ENCODE measurements around the gene TPCN2. TPM values are rescaled to one million over a fixed set of nuclear protein-coding genes. Genes with fewer than 3 reads are reported as not detected.

The TPCN2 gene
- total and polyA plus RNA-seq, 2 of the 8 experiments (the other 6 are each of a cell fraction or from before 2014, with no cell fraction given): 9.7 to 18.6 TPM

DNA sequence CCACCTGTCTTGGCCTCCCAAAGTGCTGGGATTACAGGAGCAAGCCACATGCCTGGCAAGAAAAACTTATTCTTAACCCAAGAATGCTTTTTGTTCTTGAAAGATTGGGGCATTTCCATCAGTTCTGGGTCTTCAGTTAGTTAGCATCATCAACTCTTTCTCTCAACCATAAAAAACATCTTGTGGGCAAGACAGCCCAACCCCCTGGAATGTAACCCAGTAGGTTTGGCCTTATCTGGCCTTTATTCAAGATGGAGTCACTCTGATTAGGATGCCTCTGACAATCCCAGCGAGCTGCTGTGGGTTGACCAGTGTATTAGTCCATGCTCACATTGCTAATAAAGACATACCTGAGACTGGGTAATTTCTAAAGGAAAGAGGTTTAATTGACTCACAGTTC lies 9.2 kb upstream of the TPCN2 start (continued):
- TF ChIP-seq, protein P1, sequence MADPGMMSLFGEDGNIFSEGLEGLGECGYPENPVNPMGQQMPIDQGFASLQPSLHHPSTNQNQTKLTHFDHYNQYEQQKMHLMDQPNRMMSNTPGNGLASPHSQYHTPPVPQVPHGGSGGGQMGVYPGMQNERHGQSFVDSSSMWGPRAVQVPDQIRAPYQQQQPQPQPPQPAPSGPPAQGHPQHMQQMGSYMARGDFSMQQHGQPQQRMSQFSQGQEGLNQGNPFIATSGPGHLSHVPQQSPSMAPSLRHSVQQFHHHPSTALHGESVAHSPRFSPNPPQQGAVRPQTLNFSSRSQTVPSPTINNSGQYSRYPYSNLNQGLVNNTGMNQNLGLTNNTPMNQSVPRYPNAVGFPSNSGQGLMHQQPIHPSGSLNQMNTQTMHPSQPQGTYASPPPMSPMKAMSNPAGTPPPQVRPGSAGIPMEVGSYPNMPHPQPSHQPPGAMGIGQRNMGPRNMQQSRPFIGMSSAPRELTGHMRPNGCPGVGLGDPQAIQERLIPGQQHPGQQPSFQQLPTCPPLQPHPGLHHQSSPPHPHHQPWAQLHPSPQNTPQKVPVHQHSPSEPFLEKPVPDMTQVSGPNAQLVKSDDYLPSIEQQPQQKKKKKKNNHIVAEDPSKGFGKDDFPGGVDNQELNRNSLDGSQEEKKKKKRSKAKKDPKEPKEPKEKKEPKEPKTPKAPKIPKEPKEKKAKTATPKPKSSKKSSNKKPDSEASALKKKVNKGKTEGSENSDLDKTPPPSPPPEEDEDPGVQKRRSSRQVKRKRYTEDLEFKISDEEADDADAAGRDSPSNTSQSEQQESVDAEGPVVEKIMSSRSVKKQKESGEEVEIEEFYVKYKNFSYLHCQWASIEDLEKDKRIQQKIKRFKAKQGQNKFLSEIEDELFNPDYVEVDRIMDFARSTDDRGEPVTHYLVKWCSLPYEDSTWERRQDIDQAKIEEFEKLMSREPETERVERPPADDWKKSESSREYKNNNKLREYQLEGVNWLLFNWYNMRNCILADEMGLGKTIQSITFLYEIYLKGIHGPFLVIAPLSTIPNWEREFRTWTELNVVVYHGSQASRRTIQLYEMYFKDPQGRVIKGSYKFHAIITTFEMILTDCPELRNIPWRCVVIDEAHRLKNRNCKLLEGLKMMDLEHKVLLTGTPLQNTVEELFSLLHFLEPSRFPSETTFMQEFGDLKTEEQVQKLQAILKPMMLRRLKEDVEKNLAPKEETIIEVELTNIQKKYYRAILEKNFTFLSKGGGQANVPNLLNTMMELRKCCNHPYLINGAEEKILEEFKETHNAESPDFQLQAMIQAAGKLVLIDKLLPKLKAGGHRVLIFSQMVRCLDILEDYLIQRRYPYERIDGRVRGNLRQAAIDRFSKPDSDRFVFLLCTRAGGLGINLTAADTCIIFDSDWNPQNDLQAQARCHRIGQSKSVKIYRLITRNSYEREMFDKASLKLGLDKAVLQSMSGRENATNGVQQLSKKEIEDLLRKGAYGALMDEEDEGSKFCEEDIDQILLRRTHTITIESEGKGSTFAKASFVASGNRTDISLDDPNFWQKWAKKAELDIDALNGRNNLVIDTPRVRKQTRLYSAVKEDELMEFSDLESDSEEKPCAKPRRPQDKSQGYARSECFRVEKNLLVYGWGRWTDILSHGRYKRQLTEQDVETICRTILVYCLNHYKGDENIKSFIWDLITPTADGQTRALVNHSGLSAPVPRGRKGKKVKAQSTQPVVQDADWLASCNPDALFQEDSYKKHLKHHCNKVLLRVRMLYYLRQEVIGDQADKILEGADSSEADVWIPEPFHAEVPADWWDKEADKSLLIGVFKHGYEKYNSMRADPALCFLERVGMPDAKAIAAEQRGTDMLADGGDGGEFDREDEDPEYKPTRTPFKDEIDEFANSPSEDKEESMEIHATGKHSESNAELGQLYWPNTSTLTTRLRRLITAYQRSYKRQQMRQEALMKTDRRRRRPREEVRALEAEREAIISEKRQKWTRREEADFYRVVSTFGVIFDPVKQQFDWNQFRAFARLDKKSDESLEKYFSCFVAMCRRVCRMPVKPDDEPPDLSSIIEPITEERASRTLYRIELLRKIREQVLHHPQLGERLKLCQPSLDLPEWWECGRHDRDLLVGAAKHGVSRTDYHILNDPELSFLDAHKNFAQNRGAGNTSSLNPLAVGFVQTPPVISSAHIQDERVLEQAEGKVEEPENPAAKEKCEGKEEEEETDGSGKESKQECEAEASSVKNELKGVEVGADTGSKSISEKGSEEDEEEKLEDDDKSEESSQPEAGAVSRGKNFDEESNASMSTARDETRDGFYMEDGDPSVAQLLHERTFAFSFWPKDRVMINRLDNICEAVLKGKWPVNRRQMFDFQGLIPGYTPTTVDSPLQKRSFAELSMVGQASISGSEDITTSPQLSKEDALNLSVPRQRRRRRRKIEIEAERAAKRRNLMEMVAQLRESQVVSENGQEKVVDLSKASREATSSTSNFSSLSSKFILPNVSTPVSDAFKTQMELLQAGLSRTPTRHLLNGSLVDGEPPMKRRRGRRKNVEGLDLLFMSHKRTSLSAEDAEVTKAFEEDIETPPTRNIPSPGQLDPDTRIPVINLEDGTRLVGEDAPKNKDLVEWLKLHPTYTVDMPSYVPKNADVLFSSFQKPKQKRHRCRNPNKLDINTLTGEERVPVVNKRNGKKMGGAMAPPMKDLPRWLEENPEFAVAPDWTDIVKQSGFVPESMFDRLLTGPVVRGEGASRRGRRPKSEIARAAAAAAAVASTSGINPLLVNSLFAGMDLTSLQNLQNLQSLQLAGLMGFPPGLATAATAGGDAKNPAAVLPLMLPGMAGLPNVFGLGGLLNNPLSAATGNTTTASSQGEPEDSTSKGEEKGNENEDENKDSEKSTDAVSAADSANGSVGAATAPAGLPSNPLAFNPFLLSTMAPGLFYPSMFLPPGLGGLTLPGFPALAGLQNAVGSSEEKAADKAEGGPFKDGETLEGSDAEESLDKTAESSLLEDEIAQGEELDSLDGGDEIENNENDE (IDR thresholded peaks at IDR 0.05; ENCODE audit: insufficient replicate concordance, low read length): no peak
- TF ChIP-seq, protein P2, sequence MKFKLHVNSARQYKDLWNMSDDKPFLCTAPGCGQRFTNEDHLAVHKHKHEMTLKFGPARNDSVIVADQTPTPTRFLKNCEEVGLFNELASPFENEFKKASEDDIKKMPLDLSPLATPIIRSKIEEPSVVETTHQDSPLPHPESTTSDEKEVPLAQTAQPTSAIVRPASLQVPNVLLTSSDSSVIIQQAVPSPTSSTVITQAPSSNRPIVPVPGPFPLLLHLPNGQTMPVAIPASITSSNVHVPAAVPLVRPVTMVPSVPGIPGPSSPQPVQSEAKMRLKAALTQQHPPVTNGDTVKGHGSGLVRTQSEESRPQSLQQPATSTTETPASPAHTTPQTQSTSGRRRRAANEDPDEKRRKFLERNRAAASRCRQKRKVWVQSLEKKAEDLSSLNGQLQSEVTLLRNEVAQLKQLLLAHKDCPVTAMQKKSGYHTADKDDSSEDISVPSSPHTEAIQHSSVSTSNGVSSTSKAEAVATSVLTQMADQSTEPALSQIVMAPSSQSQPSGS (IDR thresholded peaks at IDR 0.05; ENCODE audit: low read length): no peak
- TF ChIP-seq GTF2F1 (IDR thresholded peaks at IDR 0.05; ENCODE audit: borderline replicate concordance, low read depth, low read length): no peak
- no peak for TF ChIP-seq SIX5 (IDR thresholded peaks at IDR 0.05; ENCODE audit: low read depth, low read length)
- TF ChIP-seq, protein P3, sequence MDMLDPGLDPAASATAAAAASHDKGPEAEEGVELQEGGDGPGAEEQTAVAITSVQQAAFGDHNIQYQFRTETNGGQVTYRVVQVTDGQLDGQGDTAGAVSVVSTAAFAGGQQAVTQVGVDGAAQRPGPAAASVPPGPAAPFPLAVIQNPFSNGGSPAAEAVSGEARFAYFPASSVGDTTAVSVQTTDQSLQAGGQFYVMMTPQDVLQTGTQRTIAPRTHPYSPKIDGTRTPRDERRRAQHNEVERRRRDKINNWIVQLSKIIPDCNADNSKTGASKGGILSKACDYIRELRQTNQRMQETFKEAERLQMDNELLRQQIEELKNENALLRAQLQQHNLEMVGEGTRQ (IDR thresholded peaks at IDR 0.05; ENCODE audit: low read length): no peak
- TF ChIP-seq TAF7 (optimal IDR thresholded peaks at IDR 0.05; ENCODE audit: borderline replicate concordance, low read depth, low read length): no peak
- no peak for TF ChIP-seq SAP30 (IDR thresholded peaks at IDR 0.05; ENCODE audit: insufficient read depth, insufficient replicate concordance, low read length)
- no peak for TF ChIP-seq SP4 (IDR thresholded peaks at IDR 0.05; ENCODE audit: low read length)
- no peak for TF ChIP-seq EZH2 (IDR thresholded peaks at IDR 0.05; ENCODE audit: low read depth, low read length, severe bottlenecking)
